Body of pancreas (tissue), 4 donors: ENCODE measurements around the gene WRAP73.

Experiments
- POLR2A ChIP-seq, 3 donors: fragments of 450-650 bp; IDR thresholded peaks; one replicate each; pipeline ENCODE4 v1.6.1; 2016; ENCODE audit warnings: antibody characterized with exemption in 3 of 3, mild to moderate bottlenecking in 2 of 3
- TF ChIP-seq, protein P1 (sequence below), 7 experiments: fragments of 450-650 bp in 4 of 7; fragments of 200-600 bp in 3 of 7; sonication (generic) in 3 of 7; IDR thresholded peaks; one replicate each; pipeline ENCODE4 v1.5.1; 2016 to 2019; ENCODE audit warnings: antibody characterized with exemption in 7 of 7

DNA sequence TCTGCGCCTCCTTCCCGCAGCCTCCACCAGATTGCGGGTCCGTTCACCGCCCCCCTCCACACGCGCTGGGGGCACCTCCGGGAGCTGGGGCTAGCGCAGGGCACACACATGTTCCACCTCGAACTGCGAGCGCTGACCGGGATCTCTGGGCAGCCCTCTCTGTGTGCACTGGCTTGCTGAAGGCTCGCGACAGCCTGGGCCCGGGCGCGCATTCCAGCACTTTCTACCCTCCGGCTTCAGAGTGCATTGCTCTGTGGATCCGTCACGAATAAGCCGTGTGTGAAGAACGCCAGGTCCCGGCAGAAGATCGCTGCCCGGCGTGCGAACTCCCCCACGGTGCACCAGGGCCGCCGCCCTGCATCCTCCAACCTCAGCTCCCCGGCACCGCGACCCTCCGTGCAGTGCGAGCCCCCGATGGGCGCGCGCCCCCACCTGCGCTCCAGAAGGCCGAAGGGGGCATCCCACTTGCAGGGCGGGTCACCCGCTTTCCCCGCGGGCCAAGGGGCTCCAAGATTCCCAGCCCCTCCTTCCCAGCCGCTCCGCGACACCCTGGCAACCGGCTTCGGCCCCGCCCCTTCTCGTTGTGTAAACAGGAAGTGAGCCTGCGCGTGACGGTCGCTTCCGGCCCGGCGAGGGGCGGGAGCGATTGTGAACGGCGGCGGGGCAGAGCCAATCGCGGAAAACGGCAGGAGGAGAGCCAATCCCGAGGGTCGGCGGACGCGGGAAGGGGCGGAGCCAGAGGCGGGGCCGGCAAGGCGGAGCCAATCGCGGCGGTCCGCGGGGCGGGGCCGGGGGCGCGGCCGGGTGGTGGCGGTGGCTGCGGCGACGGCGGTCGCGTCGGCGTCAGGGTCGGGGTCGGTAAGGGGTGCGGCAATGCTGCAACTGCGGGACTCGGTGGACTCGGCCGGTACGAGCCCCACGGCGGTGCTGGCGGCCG is 25.4 kb downstream of the WRAP73 start, which contains the start of gene TPRG1L:
- TF ChIP-seq, protein P1, sequence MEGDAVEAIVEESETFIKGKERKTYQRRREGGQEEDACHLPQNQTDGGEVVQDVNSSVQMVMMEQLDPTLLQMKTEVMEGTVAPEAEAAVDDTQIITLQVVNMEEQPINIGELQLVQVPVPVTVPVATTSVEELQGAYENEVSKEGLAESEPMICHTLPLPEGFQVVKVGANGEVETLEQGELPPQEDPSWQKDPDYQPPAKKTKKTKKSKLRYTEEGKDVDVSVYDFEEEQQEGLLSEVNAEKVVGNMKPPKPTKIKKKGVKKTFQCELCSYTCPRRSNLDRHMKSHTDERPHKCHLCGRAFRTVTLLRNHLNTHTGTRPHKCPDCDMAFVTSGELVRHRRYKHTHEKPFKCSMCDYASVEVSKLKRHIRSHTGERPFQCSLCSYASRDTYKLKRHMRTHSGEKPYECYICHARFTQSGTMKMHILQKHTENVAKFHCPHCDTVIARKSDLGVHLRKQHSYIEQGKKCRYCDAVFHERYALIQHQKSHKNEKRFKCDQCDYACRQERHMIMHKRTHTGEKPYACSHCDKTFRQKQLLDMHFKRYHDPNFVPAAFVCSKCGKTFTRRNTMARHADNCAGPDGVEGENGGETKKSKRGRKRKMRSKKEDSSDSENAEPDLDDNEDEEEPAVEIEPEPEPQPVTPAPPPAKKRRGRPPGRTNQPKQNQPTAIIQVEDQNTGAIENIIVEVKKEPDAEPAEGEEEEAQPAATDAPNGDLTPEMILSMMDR (IDR thresholded peaks at IDR 0.05), result no peak
- TF ChIP-seq POLR2A (IDR thresholded peaks at IDR 0.05), result peak in 2 of 3 donors; percentile 38 to 56
